NCI-H2196 treated with DMSO at 0.1 percent for 48 hours (cell line): ENCODE results near the gene ENOX1.

Experiments
- DNase-seq: peaks from one replicate; lab custom pipeline; 2025; ENCODE audit not compliant: unreplicated experiment; lab: John Stamatoyannopoulos, UW

ENOX1 gene

GRCh38 chr13:43749503-43749902 is 37.3 kb downstream of the ENOX1 start:
- DNase-seq: no peak

- DNase-seq: no peak
Observed at GRCh38 chr13:43744261-43745031, 42.3 kb downstream of the ENOX1 start.

GRCh38 chr13:43742911-43743310 is 43.9 kb downstream of the ENOX1 start:
- DNase-seq: no peak

GRCh38 chr13:43737392-43737923 is 49.3 kb downstream of the ENOX1 start:
- DNase-seq: no peak

- DNase-seq: no peak
Observed at GRCh38 chr13:43732726-43733125, 54.0 kb downstream of the ENOX1 start.

GRCh38 chr13:43731296-43731695 is 55.5 kb downstream of the ENOX1 start:
- no peak for DNase-seq

- no peak for DNase-seq
Observed at GRCh38 chr13:43730642-43731041, 56.1 kb downstream of the ENOX1 start.

- DNase-seq: no peak
Observed at GRCh38 chr13:43728421-43728820, 58.4 kb downstream of the ENOX1 start.

GRCh38 chr13:43727856-43728255 is 58.9 kb downstream of the ENOX1 start:
- no peak for DNase-seq

GRCh38 chr13:43725460-43725859 is 61.3 kb downstream of the ENOX1 start:
- no peak for DNase-seq

GRCh38 chr13:43720780-43721397 is 65.9 kb downstream of the ENOX1 start:
- no peak for DNase-seq

- no peak for DNase-seq
Observed at GRCh38 chr13:43698758-43699157, 88.0 kb downstream of the ENOX1 start.

- no peak for DNase-seq
Observed at GRCh38 chr13:43698009-43698408, 88.8 kb downstream of the ENOX1 start.

GRCh38 chr13:43697323-43697722 is 89.4 kb downstream of the ENOX1 start:
- no peak for DNase-seq

- DNase-seq: no peak
Observed at GRCh38 chr13:43694146-43694664, 92.6 kb downstream of the ENOX1 start.

- DNase-seq: no peak
Observed at GRCh38 chr13:43693639-43694038, 93.1 kb downstream of the ENOX1 start.

- DNase-seq: no peak
Observed at GRCh38 chr13:43688227-43688907, 98.4 kb downstream of the ENOX1 start.

- DNase-seq: no peak
Observed at GRCh38 chr13:43687038-43687437, 99.7 kb downstream of the ENOX1 start.

GRCh38 chr13:43686557-43686956 is 100.2 kb downstream of the ENOX1 start:
- DNase-seq: no peak

GRCh38 chr13:43684963-43685725 is 101.6 kb downstream of the ENOX1 start:
- no peak for DNase-seq

GRCh38 chr13:43682701-43683100 is 104.1 kb downstream of the ENOX1 start:
- no peak for DNase-seq
